H1 (cell line): ENCODE results near the gene LDLRAD4. TPM values are rescaled to one million over a fixed set of nuclear protein-coding genes. Genes with fewer than 3 reads are reported as not detected.

ENCODE experiments used
- FOSL1 ChIP-seq: IDR thresholded peaks from 2 replicates; pipeline ENCODE4 v1.6.1; 2011; ENCODE audit warnings: mild to moderate bottlenecking, low read depth, low read length, moderate library complexity; ENCODE audit not compliant: insufficient read depth
- PHF8 ChIP-seq: fragments of 200-600 bp; sonication (generic); conservative IDR thresholded peaks from 2 replicates; pipeline ENCODE4 v1.7.1; 2012; ENCODE audit warnings: low read depth, mild to moderate bottlenecking, inconsistent platforms, low read length, moderate library complexity
- SP4 ChIP-seq: IDR thresholded peaks from 2 replicates; pipeline ENCODE4 v1.6.1; 2012; ENCODE audit warnings: low read length, inconsistent platforms
- polyA plus RNA-seq, 7 experiments: library from polyadenylated mRNA; depleted of rRNA in 3 of 7; stranded (reverse) in 5 of 7; unstranded in 2 of 7; fragments of >200 nt in 5 of 7; fragments of 200-250 nt in 2 of 7; gene quantifications; 1 replicate in 5 of 7; 2 replicates in 1 of 7; 4 replicates in 1 of 7; pipeline versions ENCODE4 v1.2.1 to v1.2.3, GENCODE V29; 2011 to 2013; ENCODE audit warnings: missing spikeins in 2 of 7, mixed read lengths in 2 of 7
- total RNA-seq: library from RNA; stranded (reverse); fragmentation: NEBNext Ultra II Directional; extraction: Animal tissue kit (Norgen Biotek cat#: 25700); gene quantifications from 2 replicates; pipeline ENCODE4 v1.2.1, GENCODE V29; 2021
- TF ChIP-seq, protein P1 (sequence below), 3 experiments: IDR thresholded peaks; 1 replicate in 2 of 3; 2 replicates in 1 of 3; pipeline versions ENCODE4 v1.5.1 to v1.6.1; 2011; ENCODE audit warnings: low read length in 3 of 3, mild to moderate bottlenecking in 3 of 3, inconsistent platforms in 2 of 3, low read depth in 1 of 3, moderate library complexity in 1 of 3; ENCODE audit not compliant: insufficient read depth in 1 of 3; ENCODE audit errors: control extremely low read depth in 1 of 3
- TF ChIP-seq, protein P2 (sequence below): IDR thresholded peaks from 2 replicates; pipeline ENCODE4 v1.6.1; 2012; ENCODE audit warnings: inconsistent platforms

Gene LDLRAD4
- total and polyA plus RNA-seq, 2 of the 8 experiments (the other 6 are each of a cell fraction or from before 2014, with no cell fraction given) = 0.77 to 1.4 TPM

DNA sequence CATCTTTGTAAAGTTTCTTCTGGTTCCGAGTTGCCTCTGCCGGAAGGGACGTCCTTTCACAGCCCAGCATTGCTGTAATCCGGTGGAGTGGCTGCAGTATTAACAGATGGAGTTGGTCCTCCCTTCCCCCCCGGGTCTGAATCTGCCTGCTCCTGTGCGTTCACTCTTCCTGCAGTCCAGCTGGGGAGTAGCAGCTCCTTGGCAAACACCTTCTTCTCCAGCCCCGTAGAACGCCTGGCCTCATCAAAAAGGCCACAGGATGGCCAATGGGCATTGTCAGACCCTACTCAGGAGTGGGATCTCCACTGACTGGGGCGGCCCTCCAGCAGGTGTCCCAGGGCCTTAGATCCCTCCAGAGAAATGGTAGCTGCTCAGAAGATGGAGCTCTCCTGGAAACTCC is 273.8 kb downstream of the LDLRAD4 start (continued):
- TF ChIP-seq, protein P1, sequence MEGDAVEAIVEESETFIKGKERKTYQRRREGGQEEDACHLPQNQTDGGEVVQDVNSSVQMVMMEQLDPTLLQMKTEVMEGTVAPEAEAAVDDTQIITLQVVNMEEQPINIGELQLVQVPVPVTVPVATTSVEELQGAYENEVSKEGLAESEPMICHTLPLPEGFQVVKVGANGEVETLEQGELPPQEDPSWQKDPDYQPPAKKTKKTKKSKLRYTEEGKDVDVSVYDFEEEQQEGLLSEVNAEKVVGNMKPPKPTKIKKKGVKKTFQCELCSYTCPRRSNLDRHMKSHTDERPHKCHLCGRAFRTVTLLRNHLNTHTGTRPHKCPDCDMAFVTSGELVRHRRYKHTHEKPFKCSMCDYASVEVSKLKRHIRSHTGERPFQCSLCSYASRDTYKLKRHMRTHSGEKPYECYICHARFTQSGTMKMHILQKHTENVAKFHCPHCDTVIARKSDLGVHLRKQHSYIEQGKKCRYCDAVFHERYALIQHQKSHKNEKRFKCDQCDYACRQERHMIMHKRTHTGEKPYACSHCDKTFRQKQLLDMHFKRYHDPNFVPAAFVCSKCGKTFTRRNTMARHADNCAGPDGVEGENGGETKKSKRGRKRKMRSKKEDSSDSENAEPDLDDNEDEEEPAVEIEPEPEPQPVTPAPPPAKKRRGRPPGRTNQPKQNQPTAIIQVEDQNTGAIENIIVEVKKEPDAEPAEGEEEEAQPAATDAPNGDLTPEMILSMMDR (IDR thresholded peaks at IDR 0.05; ENCODE audit: control extremely low read depth in 1 of 3, insufficient read depth in 1 of 3, low read depth in 1 of 3, low read length in 3 of 3) = no peak
- TF ChIP-seq, protein P2, sequence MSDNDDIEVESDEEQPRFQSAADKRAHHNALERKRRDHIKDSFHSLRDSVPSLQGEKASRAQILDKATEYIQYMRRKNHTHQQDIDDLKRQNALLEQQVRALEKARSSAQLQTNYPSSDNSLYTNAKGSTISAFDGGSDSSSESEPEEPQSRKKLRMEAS = no peak
- TF ChIP-seq PHF8 = no peak
- no peak for TF ChIP-seq SP4
- no peak for TF ChIP-seq FOSL1
